ENCODE data around the gene CDK19. TPM values are rescaled to one million over a fixed set of nuclear protein-coding genes. Genes with fewer than 3 reads are reported as not detected.

Gene CDK19
- total RNA-seq, 1 experiment from 2014 or later, result 36.8 TPM

DNA sequence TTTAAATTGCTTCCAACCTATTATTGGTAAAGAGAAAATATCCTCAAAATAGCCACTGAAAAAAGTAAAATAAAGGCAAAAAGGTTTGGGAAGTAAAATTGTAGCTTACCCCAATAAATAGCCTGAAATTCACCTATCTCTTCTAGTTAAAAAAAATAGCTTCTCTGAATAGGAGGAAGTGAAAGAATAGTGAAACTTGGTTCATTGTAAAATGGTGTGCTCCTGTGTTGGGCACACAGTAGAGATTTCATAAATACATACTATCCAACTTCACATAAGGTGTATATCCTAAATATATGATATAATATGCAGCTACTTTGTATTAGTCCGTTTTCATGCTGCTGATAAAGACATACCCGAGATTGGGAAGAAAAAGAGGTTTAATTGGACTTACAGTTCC is 45.3 kb downstream of the CDK19 start:
- Histone ChIP-seq H3K4me3 (no peak overlapping the region), H4K20me1 (ENCODE audit: insufficient read depth) (no peaks in the 10 kb centered on the region), H3K79me2 (ENCODE audit: low read depth) (no peaks in the 10 kb centered on the region), H3F3A (ENCODE audit: insufficient read depth, low read depth) (no peaks in the 10 kb centered on the region), H3K27ac (no peak overlapping the region), H3K4me1 (replicated peaks; ENCODE audit: insufficient read depth) (no peaks in the 10 kb centered on the region), H3K27me3 (ENCODE audit: insufficient read depth, low read depth) (no peaks in the 10 kb centered on the region), H3K4me2 (no peak overlapping the region), H2AFZ (no peak overlapping the region), H3K9me2 (ENCODE audit: insufficient read depth) (peaks cover 6% of the 10 kb centered on the region; the same call in 1 of the 2 replicates), H3K36me3 (ENCODE audit: low read depth) (no peaks in the 10 kb centered on the region), H3K9me3 (ENCODE audit: insufficient read depth, low read depth) (no peaks in the 10 kb centered on the region)
- no peak for DNase-seq
- ChIA-PET CTCF (no interaction called here), POLR2A (ENCODE audit: unreplicated experiment) (no interaction called here)
- no peak for TF ChIP-seq CTCF (conservative IDR thresholded peaks at IDR 0.05)
- no peak for TF ChIP-seq EZH2 (IDR thresholded peaks at IDR 0.05; ENCODE audit: low read depth)
- no TSS peak for BruUV-seq (replicated peaks)
- intact Hi-C loops (cut with micrococcal nuclease; ENCODE audit: unreplicated experiment), result no loop called here

- no peaks in the 10 kb centered on the region for H3K4me1 ChIP-seq (replicated peaks; ENCODE audit: insufficient read depth)
- H3K9me3 ChIP-seq (ENCODE audit: insufficient read depth, low read depth), result no peaks in the 10 kb centered on the region
- ChIA-PET POLR2A (ENCODE audit: unreplicated experiment) (interaction anchor here (0.6 to 0.7 kb wide), 2 partner anchors 46 to 55 kb away, joined by 8 to 11 read pairs; no protein-coding TSS in a partner anchor), CTCF (no interaction called here)
- no peak overlapping the region for H2AFZ ChIP-seq
- intact Hi-C loops (cut with micrococcal nuclease; ENCODE audit: unreplicated experiment), result no loop called here
- no peaks in the 10 kb centered on the region for H3F3A ChIP-seq (ENCODE audit: insufficient read depth, low read depth)
- H4K20me1 ChIP-seq (ENCODE audit: insufficient read depth), result no peaks in the 10 kb centered on the region
- DNase-seq, result no peak
- no peak overlapping the region for H3K4me3 ChIP-seq
- peaks cover 5% of the 10 kb centered on the region; the same call in 1 of the 2 replicates for H3K79me2 ChIP-seq (ENCODE audit: low read depth)
- H3K36me3 ChIP-seq (ENCODE audit: low read depth), result no peaks in the 10 kb centered on the region
- H3K4me2 ChIP-seq, result no peak overlapping the region
- TF ChIP-seq CTCF (conservative IDR thresholded peaks at IDR 0.05), result no peak
- TF ChIP-seq EZH2 (IDR thresholded peaks at IDR 0.05; ENCODE audit: low read depth), result no peak
- H3K27ac ChIP-seq, result no peak overlapping the region
- H3K27me3 ChIP-seq (ENCODE audit: insufficient read depth, low read depth), result no peaks in the 10 kb centered on the region
- BruUV-seq (replicated peaks), result no TSS peak
- H3K9me2 ChIP-seq (ENCODE audit: insufficient read depth), result peaks cover 6% of the 10 kb centered on the region; the same call in 1 of the 2 replicates
These were observed 47.2 kb downstream of the CDK19 start for GRCh38 chr6:110768057-110768456.

DNA sequence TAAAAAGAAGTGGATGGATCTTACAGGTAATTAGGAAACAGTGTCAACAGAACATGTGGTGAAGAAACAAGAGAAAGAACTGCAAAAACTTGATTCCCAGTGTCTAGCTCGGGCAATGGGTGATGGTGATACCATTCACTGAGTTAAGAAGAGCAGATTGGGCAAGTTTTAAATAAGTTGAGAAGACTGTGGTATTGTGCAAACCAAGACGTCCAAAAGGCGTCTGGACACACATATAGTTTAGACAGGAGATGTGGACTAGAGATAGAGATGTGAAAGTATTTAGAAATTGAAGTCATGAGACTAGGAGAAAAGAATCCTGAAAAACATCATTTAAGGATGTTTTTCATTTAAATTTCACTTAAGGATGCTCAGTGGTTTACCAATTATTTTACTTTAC is 53.9 kb downstream of the CDK19 start:
- TF ChIP-seq EZH2 (IDR thresholded peaks at IDR 0.05; ENCODE audit: low read depth) (no peak), CTCF (conservative IDR thresholded peaks at IDR 0.05) (no peak)
- ChIA-PET POLR2A (ENCODE audit: unreplicated experiment) (no interaction called here), CTCF (no interaction called here)
- Histone ChIP-seq H4K20me1 (ENCODE audit: insufficient read depth) (no peaks in the 10 kb centered on the region), H3K79me2 (ENCODE audit: low read depth) (peaks cover 5% of the 10 kb centered on the region; the same call in 1 of the 2 replicates), H3K4me2 (no peak overlapping the region), H3F3A (ENCODE audit: insufficient read depth, low read depth) (peaks cover 4% of the 10 kb centered on the region; the same call in 1 of the 2 replicates), H3K4me1 (replicated peaks; ENCODE audit: insufficient read depth) (no peaks in the 10 kb centered on the region), H3K9me3 (ENCODE audit: insufficient read depth, low read depth) (no peaks in the 10 kb centered on the region), H3K4me3 (no peak overlapping the region), H2AFZ (no peak overlapping the region), H3K27ac (no peak overlapping the region), H3K36me3 (ENCODE audit: low read depth) (no peaks in the 10 kb centered on the region), H3K27me3 (ENCODE audit: insufficient read depth, low read depth) (no peaks in the 10 kb centered on the region), H3K9me2 (ENCODE audit: insufficient read depth) (no peaks in the 10 kb centered on the region)
- no TSS peak for BruUV-seq (replicated peaks)
- intact Hi-C loops (cut with micrococcal nuclease; ENCODE audit: unreplicated experiment), result no loop called here
- no peak for DNase-seq

Data from PC-9 (cell line).